PC-9 (cell line): ENCODE results near the gene FARP1. TPM values are rescaled to one million over a fixed set of nuclear protein-coding genes. Genes with fewer than 3 reads are reported as not detected.

Experiments
- BruUV-seq: library from RNA; stranded (reverse); fragments of 400-500 nt; replicated peaks from 2 replicates; lab custom pipeline; 2021; lab: Mats Ljungman, UMichigan
- CTCF ChIA-PET: fragments of 300-600 bp; sonication (Branson Sonifier 250); formaldehyde crosslinking; loops from one replicate; lab custom pipeline; 2022; ENCODE audit warnings: antibody characterized with exemption; lab: Charles Lee
- POLR2A ChIA-PET: fragments of 300-600 bp; sonication (Branson Sonifier 250); formaldehyde crosslinking; loops from one replicate; lab custom pipeline; 2022; ENCODE audit warnings: antibody characterized with exemption; ENCODE audit not compliant: unreplicated experiment; lab: Charles Lee
- DNase-seq, 2 experiments: peaks; one replicate each; pipeline versions ENCODE4 v3.0.0 to v3.0.0-alpha.2; 2015 to 2022; ENCODE audit warnings: mixed read lengths in 1 of 2
- H2AFZ ChIP-seq: fragments of 200-600 bp; sonication (generic); 2 replicates; pipeline ENCODE4 v1.8.1; 2017; ENCODE audit warnings: antibody characterized with exemption
- H3F3A ChIP-seq: fragments of 200-600 bp; sonication (generic); 2 replicates; pipeline ENCODE4 v1.8.1; 2017; ENCODE audit warnings: antibody characterized with exemption, mild to moderate bottlenecking, low read depth; ENCODE audit not compliant: insufficient read depth
- H3K27ac ChIP-seq: fragments of 200-600 bp; sonication (generic); 2 replicates; pipeline ENCODE4 v1.6.1; 2016; ENCODE audit warnings: mixed run types
- H3K27me3 ChIP-seq: fragments of 200-600 bp; sonication (generic); 2 replicates; pipeline ENCODE4 v1.6.1; 2016; ENCODE audit warnings: low read depth, mixed run types; ENCODE audit not compliant: insufficient read depth
- H3K36me3 ChIP-seq: fragments of 200-600 bp; sonication (generic); 2 replicates; pipeline ENCODE4 v1.6.1; 2016; ENCODE audit warnings: low read depth, mixed run types
- H3K4me1 ChIP-seq: fragments of 200-600 bp; sonication (generic); replicated peaks from 2 replicates; pipeline ENCODE4 v1.6.1; 2016; ENCODE audit warnings: mixed run types; ENCODE audit not compliant: insufficient read depth
- H3K4me2 ChIP-seq: fragments of 200-600 bp; sonication (generic); 2 replicates; pipeline ENCODE4 v1.6.1; 2017; ENCODE audit warnings: mixed run types
- H3K4me3 ChIP-seq: fragments of 200-600 bp; sonication (generic); 2 replicates; pipeline ENCODE4 v1.6.1; 2016; ENCODE audit warnings: mixed run types
- H3K79me2 ChIP-seq: fragments of 200-600 bp; sonication (generic); 2 replicates; pipeline ENCODE4 v1.6.1; 2017; ENCODE audit warnings: low read depth, mixed run types
- H3K9me2 ChIP-seq: fragments of 200-600 bp; sonication (generic); 2 replicates; pipeline ENCODE4 v1.8.1; 2017; ENCODE audit warnings: mild to moderate bottlenecking; ENCODE audit not compliant: insufficient read depth
- H3K9me3 ChIP-seq: fragments of 200-600 bp; sonication (generic); 2 replicates; pipeline ENCODE4 v1.8.1; 2016; ENCODE audit warnings: low read depth; ENCODE audit not compliant: insufficient read depth
- H4K20me1 ChIP-seq: fragments of 200-600 bp; sonication (generic); 2 replicates; pipeline ENCODE4 v1.8.1; 2017; ENCODE audit not compliant: insufficient read depth
- CTCF ChIP-seq: fragments of 200-600 bp; sonication (generic); conservative IDR thresholded peaks from 2 replicates; pipeline ENCODE4 v1.6.1; 2017; ENCODE audit warnings: mixed run types, antibody characterized with exemption, mild to moderate bottlenecking, moderate library complexity
- EZH2 ChIP-seq: fragments of 200-600 bp; sonication (generic); IDR thresholded peaks from 2 replicates; pipeline ENCODE4 v1.8.0; 2017; ENCODE audit warnings: antibody characterized with exemption, low read depth
- intact Hi-C: fragments of 100-400 bp; cut with micrococcal nuclease; formaldehyde crosslinking; loops from one replicate; pipeline ENCODE4 v1.10.0; 2022; ENCODE audit not compliant: unreplicated experiment
- total RNA-seq: library from RNA; stranded (reverse); gene quantifications from 2 replicates; pipeline ENCODE4 v1.2.3, GENCODE V29; 2021

The FARP1 gene
- total RNA-seq, 1 experiment from 2014 or later, result 62.1 TPM

GRCh38 chr13:98313922-98314292, 171.0 kb downstream of the FARP1 start:
- no peaks in the 10 kb centered on the region for H3K4me1 ChIP-seq
- TF ChIP-seq EZH2 (no peak), CTCF (no peak)
- BruUV-seq, result no TSS peak
- H3K79me2 ChIP-seq, result no peaks in the 10 kb centered on the region
- no peak overlapping the region for H3K4me3 ChIP-seq
- intact Hi-C loops, result no loop called here
- H2AFZ ChIP-seq, result no peak overlapping the region
- no peaks in the 10 kb centered on the region for H4K20me1 ChIP-seq
- H3K27ac ChIP-seq, result no peak overlapping the region
- H3K9me2 ChIP-seq, result no peaks in the 10 kb centered on the region
- H3K4me2 ChIP-seq, result no peak overlapping the region
- POLR2A ChIA-PET, result interaction anchor here (0.6 kb wide), 1 partner anchor 1171 kb away, joined by 5 read pairs; no protein-coding TSS in a partner anchor
- H3K36me3 ChIP-seq, result no peaks in the 10 kb centered on the region
- no peak for DNase-seq
- no peaks in the 10 kb centered on the region for H3F3A ChIP-seq
- CTCF ChIA-PET, result no interaction called here
- H3K9me3 ChIP-seq, result no peaks in the 10 kb centered on the region
- no peaks in the 10 kb centered on the region for H3K27me3 ChIP-seq

- no peak for DNase-seq
- H3K4me3 ChIP-seq, result no peak overlapping the region
- no peaks in the 10 kb centered on the region for H3K4me1 ChIP-seq
- H3K79me2 ChIP-seq, result no peaks in the 10 kb centered on the region
- H3K27me3 ChIP-seq, result no peaks in the 10 kb centered on the region
- intact Hi-C loops, result no loop called here
- no peaks in the 10 kb centered on the region for H3K9me3 ChIP-seq
- no peaks in the 10 kb centered on the region for H3K36me3 ChIP-seq
- CTCF ChIA-PET, result no interaction called here
- H2AFZ ChIP-seq, result no peak overlapping the region
- no peaks in the 10 kb centered on the region for H3F3A ChIP-seq
- TF ChIP-seq EZH2, result no peak
- no peak for TF ChIP-seq CTCF
- H3K9me2 ChIP-seq, result no peaks in the 10 kb centered on the region
- POLR2A ChIA-PET, result interaction anchor here (0.7 kb wide), 1 partner anchor 56 kb away, joined by 7 read pairs; no protein-coding TSS in a partner anchor
- no peak overlapping the region for H3K27ac ChIP-seq
- H3K4me2 ChIP-seq, result no peak overlapping the region
- BruUV-seq, result no TSS peak
- no peaks in the 10 kb centered on the region for H4K20me1 ChIP-seq
These were observed 172.6 kb downstream of the FARP1 start for GRCh38 chr13:98315466-98315865.

- Histone ChIP-seq H4K20me1 (no peaks in the 10 kb centered on the region), H3K27ac (no peak overlapping the region), H3K27me3 (no peaks in the 10 kb centered on the region), H2AFZ (no peak overlapping the region), H3K9me3 (no peaks in the 10 kb centered on the region), H3K4me2 (no peak overlapping the region), H3K4me1 (no peaks in the 10 kb centered on the region), H3K79me2 (no peaks in the 10 kb centered on the region), H3F3A (no peaks in the 10 kb centered on the region), H3K4me3 (no peak overlapping the region), H3K36me3 (no peaks in the 10 kb centered on the region), H3K9me2 (no peaks in the 10 kb centered on the region)
- intact Hi-C loops, result no loop called here
- BruUV-seq, result no TSS peak
- ChIA-PET CTCF (no interaction called here), POLR2A (interaction anchor here (0.6 kb wide), 1 partner anchor 271 kb away, joined by 5 read pairs; no protein-coding TSS in a partner anchor)
- TF ChIP-seq CTCF, result no peak
- no peak for TF ChIP-seq EZH2
- no peak for DNase-seq
These were observed 173.0 kb downstream of the FARP1 start for GRCh38 chr13:98315902-98316301.
